NCI-H1092 treated with DMSO at 0.1 percent for 48 hours (cell line): ENCODE data around the gene ZNF418.
"Not testable (repeated sequence)": the region's sequence is repeated elsewhere in the genome, so short reads cannot be mapped to it uniquely, and the experiment has no call there.

Source experiments
- DNase-seq: peaks from one replicate; lab custom pipeline; 2025; lab: John Stamatoyannopoulos, UW

ZNF418 gene

DNA sequence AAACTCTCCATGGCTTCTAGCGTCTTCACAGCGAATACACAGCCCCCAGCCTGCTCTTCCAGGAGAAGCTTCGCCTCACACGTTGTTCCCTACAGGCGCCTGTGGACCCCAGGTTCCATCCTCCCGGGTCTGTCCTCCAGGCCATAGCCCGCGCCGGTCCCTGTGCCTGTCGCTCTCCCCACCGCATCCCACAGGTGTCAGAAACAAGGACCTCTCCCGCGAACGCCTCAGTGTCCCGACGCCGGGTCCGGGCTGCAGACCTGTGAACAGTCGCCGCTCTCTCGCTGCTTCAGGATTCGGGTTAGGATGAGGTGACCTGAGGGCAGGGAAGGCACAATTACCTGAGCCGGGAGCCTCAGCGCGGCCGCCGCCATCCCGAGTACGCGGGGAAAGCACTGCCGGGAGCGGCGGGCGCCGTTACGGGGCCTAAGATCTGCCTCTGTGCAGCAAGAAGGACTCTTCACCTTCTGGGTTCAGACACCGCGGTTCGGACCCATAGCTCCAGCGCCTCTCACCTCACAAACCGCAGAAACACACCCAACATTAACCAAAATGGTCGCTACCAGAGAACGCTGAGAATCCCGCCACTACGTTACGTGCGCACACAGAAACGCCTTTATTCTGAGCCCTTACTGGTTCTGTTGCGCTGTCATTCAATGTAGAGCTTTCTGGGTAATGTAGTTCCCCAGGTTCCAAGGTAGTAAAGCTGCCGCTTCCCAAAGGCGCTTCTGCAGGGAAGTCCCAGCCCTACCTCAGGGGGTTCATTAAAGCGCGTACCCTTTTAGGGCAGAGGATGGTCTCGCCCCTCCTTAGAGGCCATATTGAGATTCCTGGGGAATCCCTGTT, at the start of gene ZNF418:
Gene ZNF418 (minus strand): TSS at position 583 of the 846 bp plus-strand sequence. CDS start 1,580 bp downstream, outside the sequence.
- no peak for DNase-seq

DNA sequence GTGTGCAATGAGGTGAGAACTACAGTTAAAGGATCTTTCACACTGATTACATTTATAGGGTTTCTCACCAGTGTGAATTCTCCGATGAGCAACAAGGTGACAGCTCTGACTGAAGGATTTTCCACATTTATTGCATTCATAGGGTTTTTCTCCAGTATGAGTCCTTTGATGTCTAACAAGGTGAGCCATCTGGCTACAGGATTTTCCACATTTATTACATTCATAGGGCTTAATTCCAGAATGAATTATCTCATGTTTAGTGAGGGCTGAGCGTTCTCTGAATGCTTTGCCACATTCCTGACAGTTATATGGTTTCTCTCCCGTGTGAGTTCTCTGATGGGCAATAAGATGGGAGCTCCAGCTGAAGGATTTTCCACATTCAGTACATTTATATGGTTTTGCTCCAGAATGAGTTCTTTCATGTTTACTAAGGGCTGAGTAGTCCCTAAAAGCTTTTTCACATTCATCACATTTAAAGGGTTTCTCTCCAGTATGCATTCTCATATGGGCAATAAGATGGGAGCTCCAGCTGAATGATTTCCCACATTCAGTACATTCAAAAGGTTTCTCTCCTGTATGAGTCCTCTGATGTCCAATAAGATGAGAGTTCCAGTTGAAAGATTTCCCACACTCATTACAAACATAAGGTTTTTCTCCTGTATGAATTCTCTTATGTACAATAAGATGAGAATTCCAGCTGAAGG, 43.5 kb upstream of the ZNF418 start:
- no peak for DNase-seq

DNA sequence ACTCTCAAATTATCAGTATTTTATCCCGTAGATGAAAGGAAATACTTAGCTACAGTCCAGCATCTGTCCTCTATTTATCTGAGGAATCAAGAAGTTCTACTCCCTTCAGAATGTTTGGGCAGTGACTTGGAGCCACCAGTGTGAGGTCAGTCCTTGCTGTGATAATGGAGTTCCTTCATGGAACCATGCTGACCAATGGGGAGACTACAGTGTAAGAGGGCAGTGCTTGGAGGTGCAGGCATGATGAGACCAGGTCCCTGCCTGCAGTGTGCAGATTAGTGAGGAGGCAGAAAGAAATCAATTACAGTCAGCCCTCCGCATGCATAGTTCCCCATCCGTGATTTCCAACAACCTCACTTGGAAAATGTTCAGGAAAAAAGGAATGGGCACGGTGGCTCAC, 39.2 kb upstream of the ZNF418 start, which contains the start of gene C19orf18:
Gene C19orf18 (minus strand): TSS at position 101 of the 400 bp plus-strand sequence. CDS start 102 bp downstream, outside the sequence.
- no peak for DNase-seq

DNA sequence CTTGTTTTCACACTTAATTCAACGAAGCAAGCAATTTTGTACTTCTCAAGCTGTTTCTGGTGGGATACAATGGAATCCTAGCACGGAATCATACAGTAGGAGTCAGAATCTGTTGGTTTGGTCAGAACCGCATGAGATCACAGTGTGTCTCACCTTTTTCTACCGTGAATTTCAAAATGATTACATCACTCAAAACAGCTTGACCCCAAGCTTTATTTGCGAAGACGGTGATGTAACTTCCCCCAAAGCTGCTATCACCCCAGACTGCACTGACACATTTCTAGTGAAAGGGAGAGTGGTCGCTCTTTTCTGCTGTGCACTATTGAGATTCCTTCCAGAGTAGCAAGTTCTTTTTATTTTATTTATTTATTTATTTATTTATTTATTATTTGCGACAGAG, 29.6 kb upstream of the ZNF418 start:
- no peak for DNase-seq

DNA sequence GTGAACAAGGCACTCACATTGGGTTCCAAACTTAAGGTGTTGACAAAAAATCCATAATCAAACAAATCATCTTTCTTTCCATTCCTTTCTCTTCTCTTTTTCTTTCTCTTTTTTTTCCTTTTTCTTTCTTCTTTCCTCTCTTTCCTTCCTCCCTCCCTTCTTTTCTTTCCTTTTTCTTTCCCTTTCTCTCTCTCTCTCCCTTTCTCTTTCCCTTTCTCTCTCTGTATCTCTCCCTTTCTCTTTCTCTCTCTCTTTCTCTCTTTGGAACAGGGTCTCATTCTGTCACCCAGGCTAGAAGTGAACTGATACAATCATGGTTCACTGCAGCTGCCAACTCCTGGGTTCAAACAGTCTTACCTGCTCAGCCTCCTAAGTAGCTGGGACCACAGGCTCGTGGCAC, 26.6 kb upstream of the ZNF418 start:
- DNase-seq: no peak

DNA sequence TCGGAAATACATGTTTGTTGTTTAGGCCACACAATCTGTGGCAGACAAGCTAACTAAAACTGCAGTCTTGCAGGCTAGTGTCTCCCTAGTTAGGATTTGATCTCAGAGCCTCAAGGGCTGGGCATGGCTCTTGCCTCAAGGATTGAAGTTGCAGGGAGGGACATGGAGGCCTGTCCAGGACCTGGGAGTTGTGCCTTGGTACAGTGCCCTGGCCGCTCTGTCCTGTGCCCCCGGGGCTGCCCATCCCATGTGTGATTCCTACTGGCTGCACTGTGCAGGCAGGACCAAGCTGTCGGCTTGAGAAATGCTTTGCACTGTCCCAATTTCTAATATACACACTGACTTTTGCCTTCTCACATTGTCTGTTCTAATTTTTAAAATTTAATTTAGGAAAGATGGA, 19.8 kb upstream of the ZNF418 start:
- DNase-seq: no peak

DNA sequence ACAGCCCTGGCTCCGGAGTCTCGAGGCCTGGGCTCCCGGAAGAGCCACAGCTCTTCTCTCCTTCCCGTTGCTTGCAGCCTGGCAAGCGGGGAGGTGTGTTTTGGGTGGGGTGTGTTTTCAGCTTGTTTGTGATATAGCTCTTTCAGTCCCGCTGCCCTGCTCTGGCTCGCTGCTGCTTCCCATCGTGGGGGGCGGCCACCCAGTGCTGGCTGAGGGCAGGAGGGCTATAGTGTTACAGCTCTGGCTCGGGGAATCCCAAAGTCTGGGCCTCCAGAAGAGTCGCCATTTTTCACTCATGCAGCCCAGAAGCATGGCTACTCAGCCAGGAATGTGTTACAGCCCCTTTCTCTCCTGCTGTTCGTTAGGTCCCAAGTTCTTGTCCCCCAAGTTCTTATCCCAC, 14.5 kb upstream of the ZNF418 start:
- no peak for DNase-seq

DNA sequence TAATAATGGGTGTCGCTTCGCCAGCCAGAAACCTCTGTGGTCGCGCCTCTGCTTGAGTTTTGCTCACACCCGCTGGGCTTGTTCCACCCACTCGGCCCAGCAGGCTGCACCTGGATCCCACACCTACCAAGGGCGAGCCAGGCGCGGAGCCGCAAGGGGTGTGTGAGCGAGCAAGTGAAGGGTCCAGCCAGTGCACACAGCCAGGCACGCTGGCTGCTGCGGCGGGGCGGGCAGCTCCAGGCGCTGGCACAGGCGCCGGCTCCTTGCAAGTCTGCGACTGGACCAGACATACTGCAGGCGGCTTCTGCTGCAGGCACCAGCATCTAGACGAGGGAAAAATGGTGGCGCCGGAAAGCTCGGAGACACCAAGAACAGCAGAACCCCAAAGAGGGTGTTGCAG, 14.1 kb upstream of the ZNF418 start:
- DNase-seq: no peak

DNA sequence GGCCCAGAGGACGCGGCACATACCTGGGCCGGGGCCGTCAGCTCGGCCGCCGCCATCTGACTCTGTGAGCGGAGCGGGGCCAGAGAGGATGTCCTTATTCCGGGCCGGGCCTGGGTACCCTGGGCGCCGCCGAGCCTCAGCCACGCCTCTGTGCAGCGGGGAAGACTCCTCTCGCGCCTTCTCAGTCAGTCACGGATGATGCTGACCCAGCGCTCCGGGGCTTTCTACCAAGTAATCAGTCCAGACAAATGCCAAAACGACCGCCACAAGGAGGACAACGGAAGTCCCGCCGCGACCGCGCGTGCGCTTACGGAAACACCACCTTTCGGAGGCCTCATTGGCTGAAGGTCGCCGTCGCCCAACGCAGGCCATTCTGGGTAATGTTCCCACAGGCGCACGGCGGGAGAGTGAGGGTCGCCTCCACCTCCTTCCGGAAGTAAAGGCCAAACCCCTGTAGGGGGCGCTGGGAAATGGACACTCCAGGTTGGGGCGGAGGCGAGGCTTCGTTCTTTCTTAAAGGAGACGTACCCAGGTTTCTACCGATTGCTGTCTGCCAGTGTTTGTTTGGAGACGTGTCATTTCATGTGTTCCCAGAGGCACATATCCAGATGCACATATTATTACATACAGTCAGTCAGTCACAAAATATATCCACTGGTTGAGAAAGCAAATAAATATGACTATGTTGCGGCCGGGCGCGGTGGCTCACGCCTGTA, 12.4 kb upstream of the ZNF418 start, which contains the start of gene ZNF256:
Gene ZNF256 (minus strand): TSS at position 288 of the 716 bp plus-strand sequence. CDS start 232 bp downstream, at position 56.
- DNase-seq: peak; percentile 93

DNA sequence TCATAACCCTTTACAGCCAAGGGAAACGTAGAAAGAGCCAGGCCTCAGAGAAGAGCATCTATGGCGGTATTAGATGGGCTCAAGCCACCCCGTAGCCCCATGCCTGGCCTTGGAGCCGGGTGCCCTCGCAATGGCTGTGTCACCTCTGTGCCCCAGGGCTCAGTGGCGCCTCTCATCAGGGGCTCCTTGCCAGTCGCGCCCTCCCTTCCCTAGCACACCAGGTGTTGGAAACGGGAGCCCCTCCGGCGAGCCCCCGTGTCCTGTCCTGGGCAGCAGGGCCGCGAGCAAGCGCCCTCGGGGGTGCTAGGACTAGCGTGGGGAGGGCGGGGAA, 11.9 kb upstream of the ZNF418 start:
- DNase-seq: no peak

DNA sequence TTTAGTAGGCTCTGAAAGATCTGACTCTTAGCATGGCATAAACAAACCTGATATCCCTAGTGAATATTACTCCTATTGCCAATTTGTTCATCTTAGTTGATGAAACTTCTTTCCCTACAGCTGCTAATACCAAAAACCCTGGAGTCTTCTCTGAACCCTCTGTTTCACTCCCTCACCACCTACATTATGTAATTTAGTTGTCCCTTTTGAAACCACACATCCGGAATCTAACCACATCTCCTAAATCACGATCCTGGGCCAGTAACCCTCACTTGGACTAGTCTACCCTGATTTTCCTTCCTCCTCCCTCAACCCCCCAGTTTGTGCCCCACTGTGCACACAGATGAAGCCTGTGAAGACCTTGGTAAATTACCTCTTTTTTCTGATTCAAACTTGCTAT, 11.1 kb upstream of the ZNF418 start:
- DNase-seq: no peak

DNA sequence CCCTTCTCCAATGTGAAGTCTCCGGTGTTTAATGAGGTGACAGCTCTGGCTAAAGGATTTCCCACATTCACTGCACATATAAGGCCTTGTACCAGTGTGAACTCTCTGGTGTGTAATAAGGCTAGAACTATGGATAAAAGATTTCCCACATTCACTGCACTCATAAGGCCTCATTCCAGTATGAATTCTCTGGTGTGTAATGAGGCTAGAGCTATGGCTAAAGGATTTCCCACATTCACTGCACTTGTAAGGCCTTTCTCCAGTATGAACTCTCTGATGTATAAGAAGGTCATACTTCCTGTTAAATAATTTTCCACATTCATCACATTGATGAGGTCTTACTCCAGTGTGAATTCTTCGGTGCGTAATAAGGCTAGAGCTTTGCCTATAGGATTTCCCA, 6.4 kb upstream of the ZNF418 start:
- no peak for DNase-seq

DNA sequence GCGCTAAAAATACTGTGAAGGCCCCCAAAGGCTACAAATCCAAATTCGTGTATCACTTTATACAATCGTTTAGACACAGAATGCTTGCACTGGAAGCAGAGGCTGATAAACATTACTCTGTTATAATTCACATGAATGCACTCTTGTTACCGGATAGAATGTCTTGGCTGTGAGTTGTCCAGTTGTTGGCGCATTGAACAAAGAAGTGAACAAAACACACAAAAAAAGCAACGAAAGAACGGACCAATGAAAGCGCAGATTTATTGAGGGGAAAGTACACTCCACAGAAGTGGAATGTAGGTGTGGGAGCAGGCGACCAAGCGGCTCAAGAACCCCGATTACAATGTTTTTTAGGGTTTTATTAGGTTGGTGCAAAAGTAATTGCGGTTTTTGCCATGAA, 529 bp upstream of the ZNF418 start:
- DNase-seq: no peak

DNA sequence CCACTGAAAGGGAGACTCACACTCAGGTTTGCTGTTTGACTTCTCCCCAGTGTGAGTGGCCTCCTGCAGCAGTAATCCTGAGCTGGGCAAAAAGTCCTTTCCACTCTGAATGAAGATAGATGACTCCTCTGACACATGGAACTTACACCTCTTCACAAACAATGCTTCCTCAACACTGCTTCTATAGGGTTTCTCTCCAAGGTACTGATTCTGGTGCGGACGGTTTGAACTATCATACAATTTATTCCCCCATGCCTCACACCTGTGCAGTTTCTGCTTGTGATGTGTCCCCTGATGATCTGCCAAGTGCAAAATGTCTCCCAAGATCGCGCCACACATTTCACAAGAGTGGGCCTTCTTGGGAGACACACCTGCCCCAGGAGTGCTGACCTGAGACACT, 7.6 kb downstream of the ZNF418 start:
- DNase-seq: no peak

DNA sequence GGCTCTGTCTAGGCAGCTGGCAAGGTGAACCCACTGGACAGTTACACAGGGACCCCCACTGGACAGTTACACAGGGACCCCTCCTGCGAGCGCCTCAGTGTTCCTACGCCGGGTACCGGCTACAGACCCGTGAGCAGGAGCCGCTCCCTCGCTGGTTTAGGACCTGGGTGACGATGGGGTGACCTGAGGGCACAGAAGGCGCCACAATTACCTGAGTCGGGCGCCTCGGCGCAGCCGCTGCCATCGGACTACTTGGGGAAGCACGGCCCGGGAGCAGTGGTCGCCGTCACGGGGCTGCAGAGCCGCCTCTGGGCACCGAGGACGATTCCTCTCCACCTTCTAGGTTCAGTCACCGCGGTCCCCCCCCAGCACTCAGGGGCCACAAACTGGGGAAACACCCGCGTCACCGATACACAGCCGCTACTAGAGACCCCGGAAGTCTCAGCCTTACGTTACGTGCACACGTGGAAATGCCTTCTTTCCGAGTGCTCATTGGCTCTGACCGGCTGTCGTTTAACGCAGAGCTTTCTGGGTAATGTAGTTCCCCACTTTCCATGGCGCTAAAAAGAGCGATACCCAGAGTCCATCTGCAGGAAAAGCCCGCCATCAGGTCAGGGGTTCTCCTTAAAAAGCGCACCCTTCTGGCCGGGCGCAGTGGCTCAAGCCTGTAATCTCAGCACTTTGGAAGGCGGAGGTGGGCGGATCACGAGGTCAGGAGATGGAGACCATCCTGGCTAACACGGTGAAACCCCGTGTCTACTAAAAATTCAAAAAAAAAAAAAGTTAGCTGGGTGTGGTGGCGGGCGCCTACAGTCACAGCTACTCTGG, 18.8 kb downstream of the ZNF418 start, which contains the start of gene ZNF417:
Gene ZNF417 (minus strand): TSS at position 425 of the 828 bp plus-strand sequence. CDS start 181 bp downstream, at position 244.
- peak; percentile 89 for DNase-seq

DNA sequence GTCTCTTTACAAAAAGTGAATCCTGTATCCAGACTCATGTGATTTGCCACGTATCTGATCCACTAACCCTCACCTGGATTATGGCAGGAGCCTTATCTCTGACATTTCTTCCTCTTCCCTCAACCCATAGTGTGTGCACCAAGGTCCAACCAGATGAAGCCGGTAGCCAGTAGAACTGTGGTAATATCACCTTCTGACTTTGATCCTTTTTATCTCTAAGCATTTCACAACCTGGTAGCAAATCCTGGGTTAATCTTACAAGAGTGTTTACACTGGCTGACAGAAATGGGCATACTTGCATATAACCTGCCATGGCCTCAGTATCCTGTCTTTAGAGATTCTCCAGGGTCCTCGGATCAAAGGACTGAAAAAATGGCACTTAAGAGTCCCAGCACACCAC, 20.7 kb downstream of the ZNF418 start:
- no peak for DNase-seq

DNA sequence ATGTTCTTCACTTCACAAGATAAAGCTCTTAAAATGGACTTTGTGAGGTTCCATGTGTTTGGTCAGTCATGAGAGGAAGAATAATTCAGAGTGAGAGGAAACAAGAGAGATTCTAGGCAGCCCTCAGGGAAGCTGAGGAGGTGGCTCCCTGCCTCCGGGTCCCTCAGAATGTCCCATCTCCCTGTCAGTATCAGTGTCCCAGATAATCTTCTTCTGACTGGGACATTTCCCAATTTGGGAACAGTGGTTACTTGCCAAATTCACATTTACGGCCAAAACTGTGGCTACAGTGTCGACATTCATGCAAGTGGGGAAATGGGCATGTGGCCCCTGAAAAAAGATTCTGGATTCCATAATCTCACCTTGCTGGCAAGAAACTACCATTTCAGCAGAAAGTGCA, 27.8 kb downstream of the ZNF418 start:
- no peak for DNase-seq

DNA sequence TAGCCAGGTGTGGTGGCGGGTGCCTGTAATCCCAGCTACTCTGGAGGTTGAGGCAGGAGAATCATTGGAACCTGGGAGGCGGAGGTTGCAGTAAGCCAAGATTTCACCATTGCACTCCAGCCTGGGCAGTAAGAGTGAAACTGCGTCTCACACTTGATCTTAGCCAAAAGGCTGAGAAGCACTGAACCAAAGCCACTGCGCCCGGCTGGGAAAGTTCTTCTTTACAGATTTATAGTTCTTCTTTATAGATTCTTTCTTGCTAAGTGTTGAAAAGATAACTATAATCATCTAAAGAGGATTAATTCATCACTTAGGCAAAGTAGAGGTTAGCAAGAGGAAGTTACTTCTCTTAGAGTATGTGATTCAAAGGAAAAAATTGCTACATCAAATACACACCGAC, 29.9 kb downstream of the ZNF418 start:
- DNase-seq: no peak

DNA sequence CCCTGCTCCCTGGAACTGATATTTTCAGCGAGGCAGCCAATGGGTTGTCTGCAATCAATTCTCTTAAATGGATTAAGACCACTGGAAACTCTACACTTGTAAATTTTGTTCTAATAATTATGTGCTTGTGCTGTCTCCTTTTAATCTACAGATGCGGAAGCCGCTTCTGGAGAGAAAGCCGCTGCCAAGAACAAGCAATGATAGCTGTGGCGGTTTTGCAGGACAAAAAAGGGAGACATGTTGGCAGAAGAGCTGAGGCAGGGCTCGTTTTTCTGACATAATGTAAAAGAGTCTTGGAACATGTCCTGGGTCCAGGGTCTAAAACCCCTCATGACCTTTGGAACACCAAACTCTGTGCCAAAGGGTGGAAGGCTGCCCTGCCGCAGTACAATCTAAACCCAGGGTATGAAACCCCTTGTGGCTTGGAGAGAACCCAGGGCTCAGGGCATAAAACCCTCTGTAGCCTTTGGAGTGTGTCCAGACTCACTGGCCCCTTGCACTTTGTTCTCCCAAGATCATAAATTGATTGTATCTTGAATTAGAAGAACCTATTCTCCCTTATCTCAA, 31.5 kb downstream of the ZNF418 start:
- no peak for DNase-seq

DNA sequence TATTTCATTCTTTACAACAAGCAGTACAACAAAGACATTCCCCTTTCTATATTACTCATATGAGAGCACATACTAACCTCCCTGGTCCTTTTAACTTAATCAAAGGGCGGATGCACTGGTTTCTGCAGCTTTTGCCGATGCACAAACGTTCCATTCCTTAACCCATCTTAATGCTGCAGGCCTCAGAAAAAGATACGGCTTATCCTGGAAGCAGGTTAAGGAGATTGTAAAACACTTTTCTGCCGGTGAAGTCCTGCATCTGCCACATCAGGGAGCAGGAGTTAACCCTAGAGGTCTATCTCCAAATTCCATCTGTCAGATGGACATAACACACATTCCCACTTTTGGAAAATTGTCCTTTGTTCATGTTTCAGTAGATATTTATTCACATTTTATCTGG, 34.9 kb downstream of the ZNF418 start:
- DNase-seq: no peak

DNA sequence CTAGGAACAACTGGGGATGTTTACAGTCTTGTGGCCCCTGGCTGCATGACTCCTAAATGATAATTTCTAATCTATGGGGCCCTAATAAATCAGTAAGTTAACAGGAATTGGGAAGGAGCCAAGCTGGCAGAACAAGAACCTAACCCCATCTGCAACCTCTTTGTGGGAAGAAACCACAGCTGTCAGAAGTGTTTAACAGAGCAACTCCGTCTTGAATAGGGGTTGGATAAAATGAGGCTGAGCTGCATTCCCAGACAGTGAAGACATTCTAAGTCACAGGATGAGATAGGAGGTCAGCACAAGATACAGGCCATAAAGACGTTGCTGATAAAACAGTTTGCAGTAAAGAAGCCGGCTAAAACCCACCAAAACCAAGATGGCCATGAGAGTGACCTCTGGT, 44.5 kb downstream of the ZNF418 start:
- DNase-seq: not testable (repeated sequence)
